Erythroblast (primary cell): ENCODE measurements around the gene GORASP2.

Experiments used
- GATA1 ChIP-seq: IDR thresholded peaks from 2 replicates; pipeline ENCODE4 v1.6.1; 2011; ENCODE audit warnings: low read depth, mild to moderate bottlenecking, control low read depth, low read length, moderate library complexity
- POLR2A ChIP-seq: IDR thresholded peaks from 2 replicates; pipeline ENCODE4 v1.6.1; 2011; ENCODE audit warnings: mild to moderate bottlenecking, low read length

- TF ChIP-seq POLR2A = no peak
- no peak for TF ChIP-seq GATA1
Measured at GRCh38 chr2:170928036-170928823, 823 bp upstream of the GORASP2 start.
